Measurements from ENCODE around the gene MCM8.

DNA sequence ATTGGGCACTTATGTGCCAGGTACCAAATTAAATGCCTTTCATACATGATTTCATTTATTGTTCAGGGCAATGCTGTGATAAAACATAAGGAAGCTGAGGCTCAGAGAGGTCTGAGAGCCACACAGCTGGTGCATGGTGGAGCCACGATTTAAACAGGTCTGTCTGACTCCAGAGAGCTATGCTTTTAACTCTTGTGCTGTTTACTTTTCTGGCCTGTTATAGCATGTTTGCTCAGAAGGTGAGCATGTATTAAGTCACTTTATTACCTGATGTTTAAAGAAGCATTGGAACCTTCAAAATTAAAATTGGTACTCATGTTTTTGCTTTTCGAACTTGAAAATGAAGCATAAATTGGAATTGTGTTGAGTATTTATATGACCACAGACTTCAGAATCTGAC, 26.8 kb downstream of the MCM8 start:
- TF ChIP-seq CTCF (conservative IDR thresholded peaks at IDR 0.05; ENCODE audit: low read depth, low read length) (no peak), EZH2 (IDR thresholded peaks at IDR 0.05; ENCODE audit: low read length, unreplicated experiment) (no peak), EZH2phosphoT487 (IDR thresholded peaks at IDR 0.05; ENCODE audit: borderline replicate concordance, low read length) (no peak)

All from PC-3 (cell line).